HG03457 (cell line): ENCODE data around the gene AHNAK.
"Not testable (repeated sequence)": the region's sequence is repeated elsewhere in the genome, so short reads cannot be mapped to it uniquely, and the experiment has no call there.

Experiments used
- ATAC-seq: cut with Tn5 transposase; IDR thresholded peaks from one replicate; pipeline ENCODE4 v1.9.1; 2021; ENCODE audit warnings: moderate number of reproducible peaks; ENCODE audit not compliant: unreplicated experiment

Gene AHNAK

GRCh38 chr11:62499311-62499943 lies 47.2 kb downstream of the AHNAK start:
- not testable (repeated sequence) for ATAC-seq

- no peak for ATAC-seq
These were observed 47.9 kb downstream of the AHNAK start for GRCh38 chr11:62498492-62499286.

- no peak for ATAC-seq
These were observed 48.6 kb downstream of the AHNAK start for GRCh38 chr11:62498031-62498430.

- ATAC-seq = no peak
These were observed 49.3 kb downstream of the AHNAK start for GRCh38 chr11:62497132-62497801.

- no peak for ATAC-seq
These were observed 49.9 kb downstream of the AHNAK start for GRCh38 chr11:62496676-62497075.

GRCh38 chr11:62494246-62494645 lies 52.4 kb downstream of the AHNAK start:
- no peak for ATAC-seq

GRCh38 chr11:62493801-62494200 lies 52.8 kb downstream of the AHNAK start:
- no peak for ATAC-seq

GRCh38 chr11:62492586-62492985 lies 54.0 kb downstream of the AHNAK start:
- no peak for ATAC-seq

GRCh38 chr11:62491571-62492329 lies 54.9 kb downstream of the AHNAK start:
- no peak for ATAC-seq

- no peak for ATAC-seq
These were observed 57.4 kb downstream of the AHNAK start for GRCh38 chr11:62489204-62489603.

GRCh38 chr11:62487738-62488551 lies 58.7 kb downstream of the AHNAK start:
- ATAC-seq = no peak

GRCh38 chr11:62487136-62487535 lies 59.5 kb downstream of the AHNAK start:
- ATAC-seq = no peak

- ATAC-seq = no peak
These were observed 62.3 kb downstream of the AHNAK start for GRCh38 chr11:62484352-62484751.

- ATAC-seq = no peak
These were observed 63.9 kb downstream of the AHNAK start for GRCh38 chr11:62482753-62483152.

- ATAC-seq = no peak
These were observed 66.9 kb downstream of the AHNAK start for GRCh38 chr11:62479631-62480201.

- no peak for ATAC-seq
These were observed 68.7 kb downstream of the AHNAK start for GRCh38 chr11:62477927-62478326.

- ATAC-seq = no peak
These were observed 74.3 kb downstream of the AHNAK start for GRCh38 chr11:62472063-62472884.

- no peak for ATAC-seq
These were observed 75.0 kb downstream of the AHNAK start for GRCh38 chr11:62471603-62472002.

GRCh38 chr11:62468577-62468976 lies 78.0 kb downstream of the AHNAK start:
- no peak for ATAC-seq
